HepG2 (cell line): ENCODE data around the gene MIA2. TPM values are rescaled to one million over a fixed set of nuclear protein-coding genes. Genes with fewer than 3 reads are reported as not detected.

ENCODE experiments used
- ATAD3A ChIP-seq: sonication (generic); formaldehyde crosslinking; IDR thresholded peaks from 2 replicates; pipeline ENCODE4 v1.4.0; 2020; ENCODE audit warnings: missing genetic modification reagents
- FOXK1 ChIP-seq: sonication (generic); formaldehyde crosslinking; IDR thresholded peaks from 2 replicates; pipeline ENCODE4 v1.4.0; 2020; ENCODE audit warnings: low read depth, missing genetic modification reagents, borderline replicate concordance
- NR2F2 ChIP-seq: IDR thresholded peaks from 2 replicates; pipeline ENCODE4 v1.6.1; 2012; ENCODE audit warnings: low read depth, inconsistent platforms, borderline replicate concordance
- POGZ ChIP-seq: sonication (generic); formaldehyde crosslinking; IDR thresholded peaks from 2 replicates; pipeline ENCODE4 v1.4.0; 2020; ENCODE audit warnings: mild to moderate bottlenecking, missing genetic modification reagents
- RXRB ChIP-seq: IDR thresholded peaks from 2 replicates; pipeline ENCODE4 v1.6.1; 2016; ENCODE audit warnings: borderline replicate concordance, missing genetic modification reagents, missing compliant biosample characterization
- TERF1 ChIP-seq: sonication (generic); formaldehyde crosslinking; IDR thresholded peaks from 2 replicates; pipeline ENCODE4 v1.8.0; 2022; ENCODE audit warnings: mild to moderate bottlenecking, missing genetic modification reagents, moderate library complexity
- ZMAT3 ChIP-seq: sonication (generic); formaldehyde crosslinking; conservative IDR thresholded peaks from 2 replicates; pipeline ENCODE4 v1.7.0; 2021; ENCODE audit warnings: missing genetic modification reagents
- ZNF20 ChIP-seq: sonication (generic); formaldehyde crosslinking; IDR thresholded peaks from 2 replicates; pipeline ENCODE4 v1.4.0; 2020; ENCODE audit warnings: mild to moderate bottlenecking, moderate library complexity, missing genetic modification reagents
- ZNF333 ChIP-seq: sonication (generic); formaldehyde crosslinking; IDR thresholded peaks from 2 replicates; pipeline ENCODE4 v1.4.0; 2020; ENCODE audit warnings: mild to moderate bottlenecking, missing genetic modification reagents, borderline replicate concordance
- ZNF558 ChIP-seq: sonication (generic); formaldehyde crosslinking; IDR thresholded peaks from 2 replicates; pipeline ENCODE4 v1.9.0; 2022; ENCODE audit warnings: mild to moderate bottlenecking, missing genetic modification reagents, borderline replicate concordance
- ZNF761 ChIP-seq: sonication (generic); formaldehyde crosslinking; conservative IDR thresholded peaks from 2 replicates; pipeline ENCODE4 v1.4.0; 2020; ENCODE audit warnings: mild to moderate bottlenecking, missing genetic modification reagents
- polyA plus RNA-seq, 8 experiments: library from polyadenylated mRNA; depleted of rRNA in 3 of 8; stranded (reverse) in 7 of 8; unstranded in 1 of 8; fragments of >200 nt; fragmentation: Illumina TruSeq in 4 of 8; extraction: Trizol in 4 of 8; gene quantifications; 2 replicates each; pipeline versions ENCODE4 v1.2.1 to v1.2.3, GENCODE V29; 2011 to 2016; ENCODE audit warnings: low read depth in 4 of 8, missing spikeins in 1 of 8, mixed read lengths in 1 of 8; ENCODE audit not compliant: insufficient read depth in 1 of 8
- total RNA-seq, 5 experiments: library from RNA; depleted of rRNA; stranded (reverse); fragments of >200 nt; fragmentation: Illumina TruSeq; extraction: Trizol; gene quantifications; 2 replicates each; pipeline ENCODE4 v1.2.3, GENCODE V29; 2016; ENCODE audit warnings: low read depth in 1 of 5
- TF ChIP-seq, protein P1 (sequence below): sonication (generic); formaldehyde crosslinking; IDR thresholded peaks from 2 replicates; pipeline ENCODE4 v1.4.0; 2020; ENCODE audit warnings: missing genetic modification reagents
- TF ChIP-seq, protein P2 (sequence below), 2 experiments: sonication (generic) in 1 of 2; formaldehyde crosslinking in 1 of 2; IDR thresholded peaks; 2 replicates each; pipeline versions ENCODE4 v1.5.1 to v1.6.1; 2011 to 2020; ENCODE audit warnings: borderline replicate concordance in 1 of 2, low read depth in 1 of 2, low read length in 1 of 2, mild to moderate bottlenecking in 1 of 2, missing genetic modification reagents in 1 of 2, moderate library complexity in 1 of 2
- TF ChIP-seq, protein P3 (sequence below): sonication (generic); formaldehyde crosslinking; IDR thresholded peaks from 2 replicates; pipeline ENCODE4 v1.4.0; 2020; ENCODE audit warnings: mild to moderate bottlenecking, missing genetic modification reagents
- TF ChIP-seq, protein P4 (sequence below): sonication (generic); formaldehyde crosslinking; conservative IDR thresholded peaks from 2 replicates; pipeline ENCODE4 v1.5.0; 2020; ENCODE audit warnings: missing genetic modification reagents

MIA2 gene
- total and polyA plus RNA-seq, 2 of the 13 experiments (the other 11 are each of a cell fraction or from before 2014, with no cell fraction given): 134 to 158 TPM

- TF ChIP-seq ZMAT3 (CRISPR knock-in tag) (no peak; the same call in 1 of the 2 replicates), RXRB (CRISPR knock-in tag) (peak; percentile 21; the same call in 1 of the 2 replicates), ATAD3A (CRISPR knock-in tag) (no peak), ZNF761 (CRISPR knock-in tag) (no peak), FOXK1 (CRISPR knock-in tag) (peak; percentile 26; the same call in 1 of the 2 replicates), ZNF20 (peak; percentile 83; the same call in 1 of the 2 replicates), NR2F2 (no peak), TERF1 (CRISPR knock-in tag) (no peak), ZNF558 (CRISPR knock-in tag) (peak; percentile 83; the same call in 1 of the 2 replicates), POGZ (CRISPR knock-in tag) (peak; percentile 75), ZNF333 (0 out of 2 replicates have a peak, but pooled peaks have one; percentile 25)
- TF ChIP-seq, protein P1, sequence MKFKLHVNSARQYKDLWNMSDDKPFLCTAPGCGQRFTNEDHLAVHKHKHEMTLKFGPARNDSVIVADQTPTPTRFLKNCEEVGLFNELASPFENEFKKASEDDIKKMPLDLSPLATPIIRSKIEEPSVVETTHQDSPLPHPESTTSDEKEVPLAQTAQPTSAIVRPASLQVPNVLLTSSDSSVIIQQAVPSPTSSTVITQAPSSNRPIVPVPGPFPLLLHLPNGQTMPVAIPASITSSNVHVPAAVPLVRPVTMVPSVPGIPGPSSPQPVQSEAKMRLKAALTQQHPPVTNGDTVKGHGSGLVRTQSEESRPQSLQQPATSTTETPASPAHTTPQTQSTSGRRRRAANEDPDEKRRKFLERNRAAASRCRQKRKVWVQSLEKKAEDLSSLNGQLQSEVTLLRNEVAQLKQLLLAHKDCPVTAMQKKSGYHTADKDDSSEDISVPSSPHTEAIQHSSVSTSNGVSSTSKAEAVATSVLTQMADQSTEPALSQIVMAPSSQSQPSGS: peak; percentile 17; the same call in 1 of the 2 replicates
- TF ChIP-seq, protein P2, sequence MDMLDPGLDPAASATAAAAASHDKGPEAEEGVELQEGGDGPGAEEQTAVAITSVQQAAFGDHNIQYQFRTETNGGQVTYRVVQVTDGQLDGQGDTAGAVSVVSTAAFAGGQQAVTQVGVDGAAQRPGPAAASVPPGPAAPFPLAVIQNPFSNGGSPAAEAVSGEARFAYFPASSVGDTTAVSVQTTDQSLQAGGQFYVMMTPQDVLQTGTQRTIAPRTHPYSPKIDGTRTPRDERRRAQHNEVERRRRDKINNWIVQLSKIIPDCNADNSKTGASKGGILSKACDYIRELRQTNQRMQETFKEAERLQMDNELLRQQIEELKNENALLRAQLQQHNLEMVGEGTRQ (IDR thresholded peaks at IDR 0.05; ENCODE audit: low read depth, low read length): no peak
- TF ChIP-seq, protein P2 (CRISPR knock-in tag; IDR thresholded peaks at IDR 0.05; ENCODE audit: borderline replicate concordance): no peak
- TF ChIP-seq, protein P3, sequence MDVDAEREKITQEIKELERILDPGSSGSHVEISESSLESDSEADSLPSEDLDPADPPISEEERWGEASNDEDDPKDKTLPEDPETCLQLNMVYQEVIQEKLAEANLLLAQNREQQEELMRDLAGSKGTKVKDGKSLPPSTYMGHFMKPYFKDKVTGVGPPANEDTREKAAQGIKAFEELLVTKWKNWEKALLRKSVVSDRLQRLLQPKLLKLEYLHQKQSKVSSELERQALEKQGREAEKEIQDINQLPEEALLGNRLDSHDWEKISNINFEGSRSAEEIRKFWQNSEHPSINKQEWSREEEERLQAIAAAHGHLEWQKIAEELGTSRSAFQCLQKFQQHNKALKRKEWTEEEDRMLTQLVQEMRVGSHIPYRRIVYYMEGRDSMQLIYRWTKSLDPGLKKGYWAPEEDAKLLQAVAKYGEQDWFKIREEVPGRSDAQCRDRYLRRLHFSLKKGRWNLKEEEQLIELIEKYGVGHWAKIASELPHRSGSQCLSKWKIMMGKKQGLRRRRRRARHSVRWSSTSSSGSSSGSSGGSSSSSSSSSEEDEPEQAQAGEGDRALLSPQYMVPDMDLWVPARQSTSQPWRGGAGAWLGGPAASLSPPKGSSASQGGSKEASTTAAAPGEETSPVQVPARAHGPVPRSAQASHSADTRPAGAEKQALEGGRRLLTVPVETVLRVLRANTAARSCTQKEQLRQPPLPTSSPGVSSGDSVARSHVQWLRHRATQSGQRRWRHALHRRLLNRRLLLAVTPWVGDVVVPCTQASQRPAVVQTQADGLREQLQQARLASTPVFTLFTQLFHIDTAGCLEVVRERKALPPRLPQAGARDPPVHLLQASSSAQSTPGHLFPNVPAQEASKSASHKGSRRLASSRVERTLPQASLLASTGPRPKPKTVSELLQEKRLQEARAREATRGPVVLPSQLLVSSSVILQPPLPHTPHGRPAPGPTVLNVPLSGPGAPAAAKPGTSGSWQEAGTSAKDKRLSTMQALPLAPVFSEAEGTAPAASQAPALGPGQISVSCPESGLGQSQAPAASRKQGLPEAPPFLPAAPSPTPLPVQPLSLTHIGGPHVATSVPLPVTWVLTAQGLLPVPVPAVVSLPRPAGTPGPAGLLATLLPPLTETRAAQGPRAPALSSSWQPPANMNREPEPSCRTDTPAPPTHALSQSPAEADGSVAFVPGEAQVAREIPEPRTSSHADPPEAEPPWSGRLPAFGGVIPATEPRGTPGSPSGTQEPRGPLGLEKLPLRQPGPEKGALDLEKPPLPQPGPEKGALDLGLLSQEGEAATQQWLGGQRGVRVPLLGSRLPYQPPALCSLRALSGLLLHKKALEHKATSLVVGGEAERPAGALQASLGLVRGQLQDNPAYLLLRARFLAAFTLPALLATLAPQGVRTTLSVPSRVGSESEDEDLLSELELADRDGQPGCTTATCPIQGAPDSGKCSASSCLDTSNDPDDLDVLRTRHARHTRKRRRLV: peak; percentile 65
- TF ChIP-seq, protein P4, sequence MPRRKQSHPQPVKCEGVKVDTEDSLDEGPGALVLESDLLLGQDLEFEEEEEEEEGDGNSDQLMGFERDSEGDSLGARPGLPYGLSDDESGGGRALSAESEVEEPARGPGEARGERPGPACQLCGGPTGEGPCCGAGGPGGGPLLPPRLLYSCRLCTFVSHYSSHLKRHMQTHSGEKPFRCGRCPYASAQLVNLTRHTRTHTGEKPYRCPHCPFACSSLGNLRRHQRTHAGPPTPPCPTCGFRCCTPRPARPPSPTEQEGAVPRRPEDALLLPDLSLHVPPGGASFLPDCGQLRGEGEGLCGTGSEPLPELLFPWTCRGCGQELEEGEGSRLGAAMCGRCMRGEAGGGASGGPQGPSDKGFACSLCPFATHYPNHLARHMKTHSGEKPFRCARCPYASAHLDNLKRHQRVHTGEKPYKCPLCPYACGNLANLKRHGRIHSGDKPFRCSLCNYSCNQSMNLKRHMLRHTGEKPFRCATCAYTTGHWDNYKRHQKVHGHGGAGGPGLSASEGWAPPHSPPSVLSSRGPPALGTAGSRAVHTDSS (CRISPR knock-in tag): no peak
These were observed 930 bp upstream of the MIA2 start (continued) for GRCh38 chr14:39232554-39233415.
